ENCODE results near the gene SLC47A1. TPM values are rescaled to one million over a fixed set of nuclear protein-coding genes. Genes with fewer than 3 reads are reported as not detected.
A peak's percentile ranks its signal among the peaks of the same experiment; 100 is the strongest.
"Not testable (repeated sequence)": the region's sequence is repeated elsewhere in the genome, so short reads cannot be mapped to it uniquely, and the experiment has no call there.

The SLC47A1 gene
- 0.07 and 0.25 TPM in 2 replicates for total RNA-seq

- intact Hi-C loops (cut with micrococcal nuclease): no loop called here
These were observed at the start of gene SLC47A1 for GRCh38 chr17:19533718-19534561. Gene SLC47A1 (plus strand): TSS chr17:19533854. CDS start chr17:19533940, 86 bp downstream.

GRCh38 chr17:19485800-19486340, 47.8 kb upstream of the SLC47A1 start:
- no peaks in the 10 kb centered on the region for H3K9me3 Mint-ChIP-seq
- no peak overlapping the region for H3K27ac Mint-ChIP-seq
- H3K27me3 Mint-ChIP-seq (ENCODE audit: low read depth): peaks cover 2% of the 10 kb centered on the region
- intact Hi-C loops (cut with micrococcal nuclease): no loop called here
- H3K4me3 Mint-ChIP-seq (ENCODE audit: low read depth): no peak overlapping the region
- H3K4me1 Mint-ChIP-seq (ENCODE audit: low read depth): no peaks in the 10 kb centered on the region
- DNase-seq (ENCODE audit: low spot score): no peak
- H3K36me3 Mint-ChIP-seq (ENCODE audit: low read depth): no peaks in the 10 kb centered on the region

More at GRCh38 chr17:19533718-19534561, at the start of gene SLC47A1:
- Mint-ChIP-seq H3K27me3 (ENCODE audit: low read depth) (peaks cover 56% of the 10 kb centered on the region), H3K9me3 (no peaks in the 10 kb centered on the region), H3K27ac (no peak within 1 kb of the TSS), H3K36me3 (ENCODE audit: low read depth) (no peaks in the 10 kb centered on the region), H3K4me1 (ENCODE audit: low read depth) (peaks cover 5% of the 10 kb centered on the region), H3K4me3 (ENCODE audit: low read depth) (peak within 1 kb of the TSS; percentile 13)
- DNase-seq (ENCODE audit: low spot score): no peak

- H3K36me3 Mint-ChIP-seq (ENCODE audit: low read depth): no peaks in the 10 kb centered on the region
- H3K4me3 Mint-ChIP-seq (ENCODE audit: low read depth): no peak overlapping the region
- H3K27ac Mint-ChIP-seq: no peak overlapping the region
- intact Hi-C loops (cut with micrococcal nuclease): no loop called here
- peaks cover 2% of the 10 kb centered on the region for H3K27me3 Mint-ChIP-seq (ENCODE audit: low read depth)
- DNase-seq (ENCODE audit: low spot score): no peak
- H3K4me1 Mint-ChIP-seq (ENCODE audit: low read depth): no peaks in the 10 kb centered on the region
- no peaks in the 10 kb centered on the region for H3K9me3 Mint-ChIP-seq
These were observed 47.2 kb upstream of the SLC47A1 start for GRCh38 chr17:19486351-19487023.

GRCh38 chr17:19487024-19487600, 46.5 kb upstream of the SLC47A1 start:
- no peaks in the 10 kb centered on the region for H3K36me3 Mint-ChIP-seq (ENCODE audit: low read depth)
- H3K4me3 Mint-ChIP-seq (ENCODE audit: low read depth): no peak overlapping the region
- H3K27ac Mint-ChIP-seq: no peak overlapping the region
- DNase-seq (ENCODE audit: low spot score): no peak
- no peaks in the 10 kb centered on the region for H3K9me3 Mint-ChIP-seq
- H3K4me1 Mint-ChIP-seq (ENCODE audit: low read depth): no peaks in the 10 kb centered on the region
- H3K27me3 Mint-ChIP-seq (ENCODE audit: low read depth): peaks cover 2% of the 10 kb centered on the region
- intact Hi-C loops (cut with micrococcal nuclease): no loop called here

- Mint-ChIP-seq H3K27me3 (ENCODE audit: low read depth) (peaks cover 4% of the 10 kb centered on the region), H3K4me1 (ENCODE audit: low read depth) (no peaks in the 10 kb centered on the region), H3K4me3 (ENCODE audit: low read depth) (no peak overlapping the region), H3K9me3 (no peaks in the 10 kb centered on the region), H3K27ac (no peak overlapping the region), H3K36me3 (ENCODE audit: low read depth) (no peaks in the 10 kb centered on the region)
- intact Hi-C loops (cut with micrococcal nuclease): no loop called here
- no peak for DNase-seq (ENCODE audit: low spot score)
These were observed 41.5 kb upstream of the SLC47A1 start for GRCh38 chr17:19492141-19492540.

GRCh38 chr17:19494961-19495806, 38.5 kb upstream of the SLC47A1 start:
- H3K27ac Mint-ChIP-seq: no peak overlapping the region
- H3K27me3 Mint-ChIP-seq (ENCODE audit: low read depth): peaks cover 10% of the 10 kb centered on the region
- intact Hi-C loops (cut with micrococcal nuclease): no loop called here
- no peaks in the 10 kb centered on the region for H3K4me1 Mint-ChIP-seq (ENCODE audit: low read depth)
- no peaks in the 10 kb centered on the region for H3K9me3 Mint-ChIP-seq
- no peaks in the 10 kb centered on the region for H3K36me3 Mint-ChIP-seq (ENCODE audit: low read depth)
- H3K4me3 Mint-ChIP-seq (ENCODE audit: low read depth): no peak overlapping the region
- no peak for DNase-seq (ENCODE audit: low spot score)

- Mint-ChIP-seq H3K27ac (no peak overlapping the region), H3K36me3 (ENCODE audit: low read depth) (no peaks in the 10 kb centered on the region), H3K4me3 (ENCODE audit: low read depth) (no peak overlapping the region), H3K9me3 (no peaks in the 10 kb centered on the region), H3K27me3 (ENCODE audit: low read depth) (peaks cover 12% of the 10 kb centered on the region), H3K4me1 (ENCODE audit: low read depth) (no peaks in the 10 kb centered on the region)
- intact Hi-C loops (cut with micrococcal nuclease): no loop called here
- DNase-seq (ENCODE audit: low spot score): no peak
These were observed 37.7 kb upstream of the SLC47A1 start for GRCh38 chr17:19495828-19496528.

GRCh38 chr17:19497624-19498023, 36.0 kb upstream of the SLC47A1 start:
- Mint-ChIP-seq H3K27me3 (ENCODE audit: low read depth) (peaks cover 13% of the 10 kb centered on the region), H3K36me3 (ENCODE audit: low read depth) (no peaks in the 10 kb centered on the region), H3K9me3 (no peaks in the 10 kb centered on the region)

GRCh38 chr17:19501219-19501618, 32.4 kb upstream of the SLC47A1 start:
- Mint-ChIP-seq H3K4me1 (ENCODE audit: low read depth) (peaks cover 5% of the 10 kb centered on the region), H3K4me3 (ENCODE audit: low read depth) (no peak overlapping the region), H3K27me3 (ENCODE audit: low read depth) (peaks cover 28% of the 10 kb centered on the region), H3K36me3 (ENCODE audit: low read depth) (no peaks in the 10 kb centered on the region), H3K9me3 (no peaks in the 10 kb centered on the region), H3K27ac (no peak overlapping the region)
- intact Hi-C loops (cut with micrococcal nuclease): no loop called here
- no peak for DNase-seq (ENCODE audit: low spot score)

More at GRCh38 chr17:19497624-19498023, 36.0 kb upstream of the SLC47A1 start:
- no peak for DNase-seq (ENCODE audit: low spot score)
- no peak overlapping the region for H3K27ac Mint-ChIP-seq
- H3K4me1 Mint-ChIP-seq (ENCODE audit: low read depth): peaks cover 3% of the 10 kb centered on the region
- intact Hi-C loops (cut with micrococcal nuclease): no loop called here
- H3K4me3 Mint-ChIP-seq (ENCODE audit: low read depth): no peak overlapping the region

- H3K27ac Mint-ChIP-seq: no peak overlapping the region
- no peak overlapping the region for H3K4me3 Mint-ChIP-seq (ENCODE audit: low read depth)
- no peaks in the 10 kb centered on the region for H3K9me3 Mint-ChIP-seq
These were observed 31.1 kb upstream of the SLC47A1 start for GRCh38 chr17:19502517-19502916.

GRCh38 chr17:19505561-19505960, 28.1 kb upstream of the SLC47A1 start:
- Mint-ChIP-seq H3K4me3 (ENCODE audit: low read depth) (peak overlapping the region; percentile 39), H3K27me3 (ENCODE audit: low read depth) (peaks cover 27% of the 10 kb centered on the region), H3K4me1 (ENCODE audit: low read depth) (peaks cover 11% of the 10 kb centered on the region)
- H3K36me3 Mint-ChIP-seq (ENCODE audit: low read depth); DNase-seq (ENCODE audit: low spot score); H3K27ac Mint-ChIP-seq; H3K9me3 Mint-ChIP-seq: not testable (repeated sequence)
- intact Hi-C loops (cut with micrococcal nuclease): loop anchor here (5.0 kb wide), 1 partner anchor 128 kb away; the partner anchor contains the start of gene MAPK7

More at GRCh38 chr17:19502517-19502916, 31.1 kb upstream of the SLC47A1 start:
- Mint-ChIP-seq H3K36me3 (ENCODE audit: low read depth) (no peaks in the 10 kb centered on the region), H3K27me3 (ENCODE audit: low read depth) (peaks cover 23% of the 10 kb centered on the region), H3K4me1 (ENCODE audit: low read depth) (peaks cover 5% of the 10 kb centered on the region)
- DNase-seq (ENCODE audit: low spot score): peak; percentile 12
- intact Hi-C loops (cut with micrococcal nuclease): no loop called here
